IPS-11a (cell line): ENCODE results near the gene ANTXR2.
"Not testable (repeated sequence)": the region's sequence is repeated elsewhere in the genome, so short reads cannot be mapped to it uniquely, and the experiment has no call there.

Source experiments
- H3K4me3 ChIP-seq: one replicate; pipeline ENCODE4 v1.5.1; 2013; ENCODE audit warnings: low read depth, low read length, control low read depth

The ANTXR2 gene

GRCh38 chr4:80072744-80073472 is at the start of gene ANTXR2:
TSS of gene ANTXR2 (minus strand) at chr4:80073229. CDS start at chr4:80072560, 669 bp downstream.
- H3K4me3 ChIP-seq: peak within 1 kb of the TSS; percentile 77

- not testable (repeated sequence) for H3K4me3 ChIP-seq
Measured at GRCh38 chr4:80121815-80122214, 48.8 kb upstream of the ANTXR2 start.

GRCh38 chr4:80119620-80120019 is 46.6 kb upstream of the ANTXR2 start:
- not testable (repeated sequence) for H3K4me3 ChIP-seq

GRCh38 chr4:80116516-80116915 is 43.5 kb upstream of the ANTXR2 start:
- H3K4me3 ChIP-seq: no peak overlapping the region

GRCh38 chr4:80115368-80116181 is 42.5 kb upstream of the ANTXR2 start:
- H3K4me3 ChIP-seq: no peak overlapping the region

- no peak overlapping the region for H3K4me3 ChIP-seq
Measured at GRCh38 chr4:80114732-80115265, 41.8 kb upstream of the ANTXR2 start.

GRCh38 chr4:80113615-80114014 is 40.6 kb upstream of the ANTXR2 start:
- H3K4me3 ChIP-seq: no peak overlapping the region

- no peak overlapping the region for H3K4me3 ChIP-seq
Measured at GRCh38 chr4:80112236-80112635, 39.2 kb upstream of the ANTXR2 start.

GRCh38 chr4:80111276-80111675 is 38.2 kb upstream of the ANTXR2 start:
- H3K4me3 ChIP-seq: no peak overlapping the region

- no peak overlapping the region for H3K4me3 ChIP-seq
Measured at GRCh38 chr4:80107374-80107773, 34.3 kb upstream of the ANTXR2 start.

GRCh38 chr4:80104927-80105326 is 31.9 kb upstream of the ANTXR2 start:
- H3K4me3 ChIP-seq: no peak overlapping the region

- no peak overlapping the region for H3K4me3 ChIP-seq
Measured at GRCh38 chr4:80103629-80104028, 30.6 kb upstream of the ANTXR2 start.

- H3K4me3 ChIP-seq: no peak overlapping the region
Measured at GRCh38 chr4:80101792-80102116, 28.7 kb upstream of the ANTXR2 start.

GRCh38 chr4:80101071-80101791 is 28.2 kb upstream of the ANTXR2 start:
- no peak overlapping the region for H3K4me3 ChIP-seq

- H3K4me3 ChIP-seq: no peak overlapping the region
Measured at GRCh38 chr4:80099671-80100070, 26.6 kb upstream of the ANTXR2 start.

- no peak overlapping the region for H3K4me3 ChIP-seq
Measured at GRCh38 chr4:80098635-80099034, 25.6 kb upstream of the ANTXR2 start.

GRCh38 chr4:80097400-80098177 is 24.6 kb upstream of the ANTXR2 start:
- H3K4me3 ChIP-seq: no peak overlapping the region

GRCh38 chr4:80096175-80096850 is 23.3 kb upstream of the ANTXR2 start:
- H3K4me3 ChIP-seq: no peak overlapping the region

- no peak overlapping the region for H3K4me3 ChIP-seq
Measured at GRCh38 chr4:80094191-80094590, 21.2 kb upstream of the ANTXR2 start.

GRCh38 chr4:80093563-80093962 is 20.5 kb upstream of the ANTXR2 start:
- no peak overlapping the region for H3K4me3 ChIP-seq
